Uterus (tissue), 2 donors: ENCODE data around the gene ACOT13.

Experiments used
- CTCF ChIP-seq, 4 experiments: fragments of 200-600 bp in 2 of 4; fragments of 450-650 bp in 2 of 4; sonication (generic) in 2 of 4; IDR thresholded peaks; one replicate each; pipeline ENCODE4 v1.5.1; 2016 to 2019; ENCODE audit warnings: antibody characterized with exemption in 4 of 4, mild to moderate bottlenecking in 2 of 4, moderate library complexity in 1 of 4
- POLR2A ChIP-seq, 2 donors: fragments of 450-650 bp; IDR thresholded peaks; one replicate each; pipeline ENCODE4 v1.6.1; 2016; ENCODE audit warnings: antibody characterized with exemption in 2 of 2, mild to moderate bottlenecking in 1 of 2, moderate library complexity in 1 of 2

GRCh38 chr6:24646771-24647170 is 20.1 kb upstream of the ACOT13 start:
- no peak for TF ChIP-seq CTCF (IDR thresholded peaks at IDR 0.05)
- TF ChIP-seq POLR2A (IDR thresholded peaks at IDR 0.05): no peak
